ENCODE data around the gene TRMT61B. TPM values are rescaled to one million over a fixed set of nuclear protein-coding genes. Genes with fewer than 3 reads are reported as not detected.

The TRMT61B gene
- total RNA-seq, 4 donors from 2014 or later, result 10.9 to 21.4 (median 17.1) TPM

- peaks cover 20 to 26% of the 10 kb centered on the region in 2 donors for H3K4me1 ChIP-seq
- no peak for DNase-seq
- H3K27ac ChIP-seq, result no peak overlapping the region
- intact Hi-C loops (cut with DNase I), result no loop called here
- H3K9me3 ChIP-seq, result no peaks in the 10 kb centered on the region
- H3K27me3 ChIP-seq, result no peaks in the 10 kb centered on the region
- peaks cover 8 to 16% of the 10 kb centered on the region in 2 donors for H3K36me3 ChIP-seq
- 70 to 76% methylated on average over 1 of the region's 1 CpG for WGBS, 2 donors
- H3K4me3 ChIP-seq (replicated peaks in 1 of 3), result no peak overlapping the region
- TF ChIP-seq POLR2A (IDR thresholded peaks at IDR 0.05), result no peak
- TF ChIP-seq, protein P1, sequence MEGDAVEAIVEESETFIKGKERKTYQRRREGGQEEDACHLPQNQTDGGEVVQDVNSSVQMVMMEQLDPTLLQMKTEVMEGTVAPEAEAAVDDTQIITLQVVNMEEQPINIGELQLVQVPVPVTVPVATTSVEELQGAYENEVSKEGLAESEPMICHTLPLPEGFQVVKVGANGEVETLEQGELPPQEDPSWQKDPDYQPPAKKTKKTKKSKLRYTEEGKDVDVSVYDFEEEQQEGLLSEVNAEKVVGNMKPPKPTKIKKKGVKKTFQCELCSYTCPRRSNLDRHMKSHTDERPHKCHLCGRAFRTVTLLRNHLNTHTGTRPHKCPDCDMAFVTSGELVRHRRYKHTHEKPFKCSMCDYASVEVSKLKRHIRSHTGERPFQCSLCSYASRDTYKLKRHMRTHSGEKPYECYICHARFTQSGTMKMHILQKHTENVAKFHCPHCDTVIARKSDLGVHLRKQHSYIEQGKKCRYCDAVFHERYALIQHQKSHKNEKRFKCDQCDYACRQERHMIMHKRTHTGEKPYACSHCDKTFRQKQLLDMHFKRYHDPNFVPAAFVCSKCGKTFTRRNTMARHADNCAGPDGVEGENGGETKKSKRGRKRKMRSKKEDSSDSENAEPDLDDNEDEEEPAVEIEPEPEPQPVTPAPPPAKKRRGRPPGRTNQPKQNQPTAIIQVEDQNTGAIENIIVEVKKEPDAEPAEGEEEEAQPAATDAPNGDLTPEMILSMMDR (IDR thresholded peaks at IDR 0.05), result no peak
Measured at GRCh38 chr2:28901841-28902240, 31.7 kb upstream of the TRMT61B start.

GRCh38 chr2:28901202-28901601, 31.1 kb upstream of the TRMT61B start:
- intact Hi-C loops (cut with DNase I), result no loop called here
- no peak for TF ChIP-seq POLR2A (IDR thresholded peaks at IDR 0.05)
- TF ChIP-seq, protein P1 (IDR thresholded peaks at IDR 0.05), result no peak
- Histone ChIP-seq H3K9me3 (no peaks in the 10 kb centered on the region), H3K36me3 (peaks cover 5 to 10% of the 10 kb centered on the region in 2 donors), H3K27me3 (no peaks in the 10 kb centered on the region), H3K4me1 (peaks cover 24 to 33% of the 10 kb centered on the region in 2 donors), H3K27ac (no peak overlapping the region), H3K4me3 (replicated peaks in 1 of 3) (no peak overlapping the region)
- no peak for DNase-seq
- WGBS, 2 donors, result 62 to 63% methylated on average over 2 of the region's 2 CpGs

DNA sequence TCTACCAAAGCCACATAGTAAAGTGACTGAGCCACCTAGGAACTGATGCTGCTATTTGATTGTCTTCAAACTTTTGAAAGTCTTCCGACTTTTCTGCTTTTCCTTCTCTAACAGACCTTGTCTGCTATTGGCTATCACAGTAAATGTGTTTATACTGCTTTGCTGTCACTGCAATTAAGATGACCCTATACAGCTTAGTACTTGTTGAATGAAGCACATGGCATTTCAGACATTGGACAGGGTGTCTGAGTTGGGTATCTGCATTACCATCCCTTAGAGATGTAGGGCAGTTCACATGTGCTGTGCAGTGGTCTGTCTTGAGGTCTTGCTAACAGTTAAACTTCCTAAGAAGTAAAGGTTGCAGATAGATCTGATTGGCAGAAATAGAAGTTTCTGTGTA, 27.9 kb upstream of the TRMT61B start:
- no peak for TF ChIP-seq POLR2A (IDR thresholded peaks at IDR 0.05)
- TF ChIP-seq, protein P1 (IDR thresholded peaks at IDR 0.05), result no peak
- peaks cover 31 to 44% of the 10 kb centered on the region in 2 donors for H3K4me1 ChIP-seq
- no peaks in the 10 kb centered on the region for H3K9me3 ChIP-seq
- no peak overlapping the region for H3K4me3 ChIP-seq (replicated peaks in 1 of 3)
- H3K36me3 ChIP-seq, result peaks cover 5 to 9% of the 10 kb centered on the region in 2 donors
- H3K27me3 ChIP-seq, result no peaks in the 10 kb centered on the region
- no peak overlapping the region for H3K27ac ChIP-seq
- DNase-seq, result no peak
- 74 to 76% methylated on average over 1 of the region's 1 CpG for WGBS, 2 donors
- intact Hi-C loops (cut with DNase I), result no loop called here

DNA sequence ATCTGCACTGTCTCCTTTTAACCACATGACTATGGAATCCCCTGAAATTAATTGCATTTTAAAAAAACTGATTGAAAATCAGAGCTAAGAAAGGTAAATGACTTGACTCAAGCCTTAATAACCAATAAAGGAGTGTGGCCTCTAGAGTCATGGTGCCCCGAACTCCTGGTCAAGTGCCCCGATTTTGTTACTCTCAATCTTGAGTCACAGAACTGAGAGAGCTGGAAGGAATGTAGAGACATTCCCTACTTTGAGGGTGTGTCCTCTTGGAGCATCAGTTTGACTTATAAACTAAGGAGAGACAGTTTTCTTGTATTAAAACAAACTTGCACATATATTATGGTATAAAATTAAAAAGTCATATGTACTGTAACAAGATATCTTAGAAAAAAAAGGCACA, 26.8 kb upstream of the TRMT61B start:
- TF ChIP-seq, protein P1 (IDR thresholded peaks at IDR 0.05), result no peak
- TF ChIP-seq POLR2A (IDR thresholded peaks at IDR 0.05), result no peak
- intact Hi-C loops (cut with DNase I), result no loop called here
- DNase-seq, result no peak
- WGBS, 2 donors, result 39 to 61% methylated on average over 2 of the region's 2 CpGs
- no peaks in the 10 kb centered on the region for H3K9me3 ChIP-seq
- H3K36me3 ChIP-seq, result no peaks in the 10 kb centered on the region
- peaks cover 31 to 44% of the 10 kb centered on the region in 2 donors for H3K4me1 ChIP-seq
- no peak overlapping the region for H3K27ac ChIP-seq
- H3K4me3 ChIP-seq (replicated peaks in 1 of 3), result no peak overlapping the region
- H3K27me3 ChIP-seq, result no peaks in the 10 kb centered on the region

- Histone ChIP-seq H3K4me3 (replicated peaks in 1 of 3) (peak overlapping the region; percentile 28 to 92 (median 92)), H3K36me3 (no peaks in the 10 kb centered on the region), H3K4me1 (peaks cover 31 to 44% of the 10 kb centered on the region in 2 donors), H3K9me3 (no peaks in the 10 kb centered on the region), H3K27ac (peak overlapping the region in 2 of 3 donors; percentile 63 to 66), H3K27me3 (no peaks in the 10 kb centered on the region)
- DNase-seq, result peak; percentile 9 to 34
- TF ChIP-seq, protein P1 (IDR thresholded peaks at IDR 0.05), result no peak
- TF ChIP-seq POLR2A (IDR thresholded peaks at IDR 0.05), result no peak
- intact Hi-C loops (cut with DNase I), result no loop called here
- 1% methylated on average over 15 to 18 of the region's 19 CpGs for WGBS, 2 donors
Measured at GRCh38 chr2:28895189-28895893, 25.2 kb upstream of the TRMT61B start.

Measured in thyroid gland (tissue), 4 donors.